DMS153 (cell line): ENCODE data around the gene IFNAR1.
"Not testable (repeated sequence)": the region's sequence is repeated elsewhere in the genome, so short reads cannot be mapped to it uniquely, and the experiment has no call there.

Experiments
- DNase-seq: peaks from one replicate; lab custom pipeline; 2025; lab: John Stamatoyannopoulos, UW

Gene IFNAR1

DNA sequence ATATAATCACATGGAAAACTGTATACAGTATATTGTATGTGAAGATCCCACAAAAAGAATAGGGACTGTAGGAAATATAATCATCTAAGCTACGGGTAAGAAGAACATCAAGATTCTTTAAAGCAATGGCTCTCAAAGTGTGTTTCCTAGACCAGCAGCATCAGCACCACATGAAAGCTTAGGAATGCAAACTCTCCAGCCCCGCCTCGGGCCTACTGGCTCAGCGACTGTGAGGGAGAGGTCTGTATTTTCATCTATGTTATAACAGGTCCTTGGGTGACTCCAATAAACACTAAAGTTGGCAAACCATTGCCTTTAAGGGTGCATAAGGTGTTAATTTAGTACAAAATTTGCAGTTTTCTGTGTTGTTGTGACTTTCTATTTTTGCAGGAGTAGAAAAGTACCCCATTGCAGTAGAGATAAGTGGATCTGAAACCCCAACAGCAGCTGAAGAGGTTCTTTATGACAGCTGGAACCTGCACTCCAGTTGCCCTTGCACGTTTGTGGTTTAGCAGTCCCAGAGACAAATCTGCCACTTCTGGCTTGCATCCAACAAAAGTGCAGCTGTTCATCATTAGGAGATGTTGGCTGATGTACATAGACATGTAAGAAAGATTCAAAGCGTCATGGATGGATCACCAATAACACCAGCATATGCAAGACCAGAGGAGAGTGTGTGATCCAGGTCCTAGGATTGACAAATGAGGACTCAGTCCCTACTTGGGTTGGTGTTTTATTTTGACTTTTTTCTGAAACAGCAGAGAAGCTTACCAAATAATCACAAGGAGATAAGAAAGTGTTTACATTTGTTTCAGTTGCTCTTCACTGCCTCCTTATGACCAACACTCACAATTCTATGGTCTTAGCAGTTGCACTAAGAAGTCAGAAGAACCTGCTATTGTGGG lies 15.9 kb upstream of the IFNAR1 start:
- DNase-seq, result peak; percentile 82

DNA sequence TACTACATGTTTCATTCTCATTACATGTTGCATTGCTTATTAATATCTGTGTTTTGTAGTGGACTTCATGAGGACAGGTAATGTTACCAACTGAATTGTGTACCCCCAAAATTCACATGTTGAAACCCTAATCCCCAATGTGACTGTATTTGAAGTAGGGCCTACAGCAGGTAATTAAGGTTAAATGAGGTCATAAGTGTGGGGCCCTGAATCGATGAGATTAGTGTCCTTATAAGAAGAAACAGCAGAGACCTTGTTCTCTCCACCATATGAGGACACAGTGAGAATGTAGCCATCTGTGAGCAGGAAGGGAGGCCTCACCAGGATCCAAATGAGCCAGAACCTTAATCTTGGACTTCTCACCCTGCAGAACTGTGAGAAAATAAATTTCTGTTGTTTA lies 15.0 kb upstream of the IFNAR1 start:
- no peak for DNase-seq

DNA sequence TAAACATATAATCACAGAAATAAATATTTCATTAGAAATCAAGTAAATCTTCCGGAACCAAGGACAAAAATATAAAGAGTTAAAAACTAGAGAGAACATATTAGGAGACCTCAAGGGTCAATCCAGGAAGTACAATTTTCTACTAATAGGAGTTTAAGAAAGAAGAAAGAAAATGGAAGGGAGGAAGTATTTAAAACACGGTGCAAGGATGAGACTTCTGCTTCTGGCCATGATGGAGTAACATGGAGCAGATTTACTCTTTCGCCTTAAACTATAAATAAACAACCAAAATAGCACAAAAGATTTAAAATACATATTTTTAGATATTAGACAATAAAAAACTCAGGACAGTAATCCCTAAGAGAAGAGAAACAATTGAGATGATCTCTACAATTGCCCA lies 12.6 kb upstream of the IFNAR1 start:
- DNase-seq, result no peak

DNA sequence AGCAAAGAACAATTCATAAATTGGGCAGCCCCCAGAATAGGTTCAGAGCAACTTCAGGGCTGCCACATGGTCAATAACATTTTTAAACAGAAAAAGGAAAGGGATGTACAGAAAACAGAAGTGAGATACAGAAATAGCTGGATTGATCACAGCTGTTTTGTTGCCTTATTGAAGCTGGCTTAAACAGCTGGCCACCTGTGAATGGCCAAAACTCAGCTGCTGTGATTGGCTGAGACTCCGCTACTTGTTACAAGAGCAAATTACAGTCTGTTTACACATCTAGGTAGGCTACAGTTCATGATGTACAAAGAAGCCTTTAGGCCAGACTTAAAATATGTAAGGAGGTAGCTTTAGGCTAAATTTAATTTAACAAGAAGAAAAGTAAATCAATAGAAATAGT lies 11.6 kb upstream of the IFNAR1 start:
- DNase-seq, result no peak

DNA sequence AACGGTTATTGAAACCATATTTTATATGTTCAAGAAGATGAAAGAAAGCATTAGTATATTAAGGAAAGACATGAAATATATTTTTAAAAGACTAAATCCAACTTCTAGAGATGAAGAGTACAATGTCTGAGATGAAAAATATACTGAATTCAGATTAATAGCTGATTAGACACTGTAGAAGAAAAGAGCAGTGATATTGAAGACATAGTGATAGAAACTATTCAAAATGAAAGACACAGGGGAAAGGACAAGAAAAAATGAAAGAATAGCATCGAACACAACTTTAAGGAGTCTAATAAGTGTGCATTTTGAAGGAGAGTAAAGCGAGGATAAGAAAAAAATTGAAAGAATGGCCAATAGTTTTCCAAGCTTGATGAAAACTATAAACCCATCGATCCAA lies 11.2 kb upstream of the IFNAR1 start:
- no peak for DNase-seq

DNA sequence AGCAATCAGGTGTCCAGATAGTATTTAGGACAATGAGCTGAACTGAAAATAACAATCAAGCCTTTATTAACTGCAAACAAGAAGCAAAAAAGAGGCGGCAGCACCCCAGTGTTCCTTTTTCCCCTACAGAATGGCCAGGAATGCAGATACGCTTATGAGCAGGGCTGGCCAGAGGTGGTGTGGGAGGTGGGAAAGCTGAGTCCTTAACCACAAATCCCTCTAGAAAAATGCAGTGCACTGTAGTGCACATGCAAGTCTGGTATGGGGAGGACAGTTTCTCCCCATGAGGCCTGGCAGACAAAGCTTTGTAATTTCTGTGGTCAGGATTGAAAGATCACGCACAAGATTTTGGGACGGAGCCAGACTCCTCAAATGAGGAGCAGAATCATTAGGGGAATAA lies 10.7 kb upstream of the IFNAR1 start:
- DNase-seq, result no peak

DNA sequence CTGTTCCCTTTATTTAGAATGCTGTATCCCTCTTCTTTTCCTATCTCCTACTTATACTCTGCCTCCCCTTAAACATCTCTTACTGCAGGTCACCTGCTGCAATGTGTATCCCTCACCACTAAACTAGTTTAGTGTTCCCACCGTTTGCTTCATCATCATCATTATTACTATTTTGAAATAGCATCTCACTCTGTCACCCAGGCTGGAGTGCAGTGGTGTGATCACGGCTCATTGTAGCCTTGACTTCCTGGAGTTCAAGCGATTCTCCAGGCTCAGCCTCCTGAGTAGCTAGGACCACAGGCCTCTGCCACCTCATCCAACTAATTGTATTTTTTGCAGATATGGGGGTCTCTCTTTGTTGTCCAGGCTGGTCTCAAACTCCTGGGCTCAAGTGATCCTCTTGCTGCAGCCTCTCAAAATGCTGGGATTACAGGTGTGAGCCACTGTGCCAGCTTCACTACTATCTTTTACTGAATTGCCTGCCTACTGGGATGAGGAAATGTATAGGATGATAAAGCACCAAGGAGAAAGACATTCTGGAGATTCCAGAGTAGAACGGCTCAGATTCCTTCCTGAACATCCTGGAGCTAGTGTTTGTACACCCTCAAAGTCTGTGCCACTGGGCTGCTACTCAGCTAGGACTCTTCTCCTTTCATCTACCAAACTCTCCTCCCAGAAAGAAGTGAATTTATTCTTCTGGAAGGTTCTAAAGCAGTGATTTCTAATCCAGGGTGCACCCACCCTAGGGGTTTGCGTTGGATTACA lies 8.6 kb upstream of the IFNAR1 start:
- no peak for DNase-seq

DNA sequence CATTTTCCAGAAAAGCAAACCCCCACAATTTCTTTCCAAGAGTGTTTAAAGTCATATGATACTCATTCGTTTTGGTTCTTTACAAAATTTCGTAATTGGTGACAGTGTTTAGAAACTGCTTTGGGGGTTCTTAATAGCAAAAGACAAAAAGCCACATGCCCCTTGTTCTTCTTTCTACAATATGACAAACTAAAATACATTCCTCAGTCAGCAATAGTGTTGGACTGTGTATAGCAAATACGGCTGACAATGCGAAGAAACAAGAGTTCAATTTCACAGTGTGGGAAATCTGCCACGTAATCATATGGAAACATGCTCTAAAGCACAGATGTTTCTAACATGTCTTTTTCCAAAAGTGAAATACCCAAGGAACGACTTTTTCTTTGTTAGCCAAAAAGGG lies 7.6 kb upstream of the IFNAR1 start:
- DNase-seq, result no peak

DNA sequence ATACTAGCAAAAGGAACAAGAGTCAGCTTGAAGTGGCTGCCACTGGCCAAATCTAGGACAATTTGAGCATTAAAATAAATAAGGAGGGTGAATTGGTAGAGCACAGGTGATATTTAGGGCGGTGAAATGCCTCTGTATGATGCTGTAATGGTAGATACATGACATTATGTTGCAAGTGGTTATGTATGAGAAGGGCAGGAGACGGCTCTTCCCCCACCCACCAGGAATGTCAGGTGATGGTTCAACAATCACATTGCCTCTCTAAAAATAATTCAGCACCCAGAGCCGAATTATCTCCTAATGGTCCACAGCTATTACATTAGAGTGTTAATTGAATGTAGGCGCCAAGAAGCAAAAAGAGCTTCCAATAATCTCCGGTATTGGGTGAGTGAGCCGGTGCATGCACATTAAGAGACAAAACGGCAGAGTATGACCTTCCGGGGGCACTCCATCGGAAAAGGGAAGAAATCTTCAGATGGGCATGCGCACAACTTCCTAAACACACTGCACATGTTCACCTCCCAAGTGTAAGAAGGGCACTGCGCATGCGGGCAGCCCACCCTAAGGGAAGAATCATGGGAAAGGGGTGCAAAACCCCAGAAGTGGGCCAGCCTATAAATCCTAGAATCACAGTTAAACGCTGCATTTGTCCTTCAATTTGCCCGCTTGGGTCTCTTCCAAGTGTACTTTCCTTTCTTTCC lies 6.8 kb upstream of the IFNAR1 start:
- no peak for DNase-seq

DNA sequence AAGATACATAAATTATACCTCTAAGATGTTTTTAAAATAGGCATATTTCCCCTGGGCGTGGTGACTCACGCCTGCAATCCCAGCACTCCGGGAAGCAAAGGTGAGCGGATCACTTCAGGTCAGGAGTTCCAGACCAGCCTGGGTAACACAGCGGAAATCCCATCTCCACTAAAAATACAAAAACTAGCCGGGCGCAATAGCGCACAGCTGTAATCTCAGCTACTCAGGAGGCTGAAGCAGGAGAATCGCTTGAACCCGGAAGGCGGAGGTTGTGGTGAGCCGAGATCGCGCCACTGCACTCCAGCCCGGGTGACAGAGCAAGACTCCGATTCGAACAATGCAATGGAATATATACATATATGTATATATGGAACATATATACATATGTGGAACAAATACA lies 3.8 kb upstream of the IFNAR1 start:
- DNase-seq, result not testable (repeated sequence)

DNA sequence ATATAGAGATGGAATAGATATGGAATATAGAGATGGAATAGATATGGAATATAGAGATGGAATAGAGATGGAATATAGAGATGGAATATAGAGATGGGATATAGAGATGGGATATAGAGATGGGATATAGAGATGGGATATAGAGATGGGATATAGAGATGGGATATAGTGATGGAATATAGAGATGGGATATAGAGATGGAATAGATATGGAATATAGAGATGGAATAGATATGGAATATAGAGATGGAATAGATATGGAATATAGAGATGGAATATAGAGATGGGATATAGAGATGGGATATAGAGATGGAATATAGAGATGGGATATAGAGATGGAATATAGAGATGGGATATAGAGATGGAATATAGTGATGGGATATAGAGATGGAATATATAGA lies 1.2 kb upstream of the IFNAR1 start:
- DNase-seq, result not testable (repeated sequence)

DNA sequence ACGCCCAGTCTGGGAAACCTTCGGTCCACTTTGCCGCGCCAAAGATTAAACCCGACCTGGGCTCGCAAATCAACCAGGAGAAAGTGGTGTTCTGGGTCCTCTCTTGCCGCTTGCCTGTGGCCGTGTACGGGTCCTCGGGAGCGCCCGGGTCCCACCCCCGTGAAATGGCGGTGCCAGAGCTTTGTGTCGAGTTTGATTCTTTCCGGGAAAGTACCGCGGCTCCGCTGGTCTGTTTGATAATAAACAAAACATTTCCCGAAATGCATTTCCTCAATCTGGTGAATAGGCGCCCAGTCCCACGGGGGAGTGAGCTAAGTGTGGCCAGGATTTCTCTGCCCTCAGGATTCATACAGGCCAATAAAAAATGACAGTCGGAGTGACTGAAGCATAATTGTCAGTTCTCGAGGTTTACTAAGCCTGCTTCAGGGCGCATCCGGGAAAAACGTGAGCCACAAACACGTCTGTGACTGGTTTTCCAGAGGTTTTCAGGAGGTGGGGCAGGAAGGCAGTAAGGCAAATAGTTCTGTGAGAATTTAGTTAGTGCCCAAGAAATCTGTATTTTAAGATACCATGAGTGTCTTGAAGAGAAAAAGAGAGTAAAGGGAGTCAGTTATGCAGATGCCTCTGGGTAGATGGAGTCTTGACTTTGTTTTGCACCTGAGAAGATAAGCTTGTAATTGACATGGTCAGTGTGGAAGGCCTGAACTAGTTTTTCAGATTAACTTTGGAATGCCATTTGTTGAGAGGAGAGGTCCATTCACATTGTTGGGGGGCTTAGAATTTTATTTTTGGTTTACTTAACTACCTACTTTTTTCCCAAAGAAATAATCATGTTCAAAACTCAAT lies 675 bp downstream of the IFNAR1 start:
- DNase-seq, result peak; percentile 70

DNA sequence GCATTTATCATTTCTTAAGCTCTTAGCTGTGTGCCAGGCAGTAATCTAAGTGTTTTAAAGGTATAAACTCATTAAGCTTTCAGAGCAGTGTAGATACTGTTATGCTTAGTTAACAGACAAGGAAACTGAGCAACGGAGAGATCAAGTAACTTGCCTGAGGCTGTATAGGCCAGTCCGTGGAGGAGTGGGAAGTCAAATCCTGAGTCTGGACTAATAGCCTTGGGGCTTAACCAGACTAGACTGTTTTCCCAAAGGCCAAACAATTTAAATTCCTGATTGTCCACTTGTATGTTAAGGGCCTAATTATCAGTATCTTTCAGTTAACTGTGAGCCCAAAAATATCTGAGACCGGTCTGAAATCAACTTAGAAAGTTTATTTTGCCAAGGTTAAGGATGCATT lies 2.6 kb downstream of the IFNAR1 start:
- DNase-seq, result no peak

DNA sequence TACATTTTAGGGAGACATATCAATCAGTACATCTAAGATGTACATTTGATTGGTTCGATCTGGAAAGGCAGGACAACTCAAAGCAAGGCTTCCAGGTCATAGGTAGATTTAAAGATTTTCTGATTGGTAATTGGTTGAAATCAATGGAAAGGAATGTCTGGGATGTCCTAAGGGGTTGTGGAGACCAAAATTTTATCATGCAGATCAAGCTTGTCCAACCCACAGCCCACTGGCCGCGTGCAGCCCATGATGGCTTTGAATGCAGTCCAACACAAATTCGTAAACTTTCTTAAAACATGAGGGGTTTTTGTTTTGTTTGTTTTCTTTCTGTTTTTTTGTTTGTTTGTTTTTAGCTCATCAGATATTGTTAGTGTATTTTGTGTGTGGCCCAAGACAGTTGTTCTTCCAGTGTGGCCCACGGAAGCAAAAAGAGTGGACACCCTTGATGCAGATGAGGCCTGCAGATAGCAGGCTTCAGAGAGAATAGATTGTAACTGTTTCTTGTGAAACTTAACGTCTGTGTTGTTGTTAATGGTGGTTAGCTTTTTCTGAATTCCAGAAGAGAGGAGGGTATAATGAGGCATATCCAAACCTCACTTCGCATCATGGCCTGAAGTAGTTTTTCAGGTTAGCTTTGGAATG lies 3.1 kb downstream of the IFNAR1 start:
- no peak for DNase-seq

DNA sequence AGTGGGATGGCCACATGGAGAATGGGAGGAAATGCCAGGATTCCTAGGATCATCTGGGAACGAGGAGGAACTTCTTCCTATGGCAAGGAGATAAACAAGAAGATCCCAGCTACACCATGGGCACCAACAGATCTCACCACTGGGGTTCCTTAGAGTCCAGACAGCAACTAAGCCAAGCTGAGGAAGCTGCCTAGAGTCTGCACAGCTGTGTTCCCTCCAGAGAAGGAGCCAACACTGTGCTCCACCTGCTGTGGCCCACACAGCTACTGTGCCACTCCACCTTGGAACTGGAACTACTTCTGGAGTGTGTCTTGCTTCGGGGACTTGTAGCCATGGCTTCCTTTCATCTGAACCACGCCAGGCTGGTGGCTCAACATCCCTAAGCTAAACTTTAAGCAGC lies 6.0 kb downstream of the IFNAR1 start:
- DNase-seq, result no peak

DNA sequence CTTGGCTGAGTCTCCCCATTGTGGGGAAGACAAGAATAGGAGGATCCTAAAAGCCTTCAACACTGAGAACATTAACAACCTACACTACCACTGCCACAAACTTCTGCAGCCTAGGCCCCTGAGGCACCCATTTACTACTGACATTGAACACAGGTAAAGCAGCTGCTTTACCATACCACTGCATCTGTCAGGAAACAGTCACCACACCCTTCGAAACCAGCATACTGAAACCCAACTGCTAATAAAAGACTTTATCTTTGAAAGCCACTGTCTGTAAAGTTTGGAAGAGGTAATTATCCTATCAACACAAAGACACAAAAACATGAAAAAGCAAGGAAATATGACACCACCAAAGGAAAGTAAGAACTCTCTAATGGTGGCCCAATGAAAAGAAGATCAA lies 7.4 kb downstream of the IFNAR1 start:
- DNase-seq, result no peak

DNA sequence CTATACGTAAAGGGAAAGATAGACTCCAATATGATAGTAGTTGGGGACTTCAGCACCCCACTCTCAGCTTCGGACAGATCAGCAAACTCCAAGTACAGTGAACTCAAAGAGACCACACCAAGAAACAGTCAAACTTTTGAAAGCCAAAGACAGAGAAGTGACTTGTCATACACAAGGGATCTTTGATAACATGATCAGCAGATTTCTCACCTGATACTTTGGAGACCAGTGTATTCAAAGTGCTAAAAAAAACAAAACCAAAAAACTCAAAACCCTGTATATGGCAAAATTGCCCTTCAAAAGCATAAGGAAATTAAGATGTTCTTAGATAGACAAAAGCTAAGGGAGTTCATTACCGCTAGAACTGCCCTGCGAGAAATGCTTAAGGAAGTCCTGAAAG lies 9.4 kb downstream of the IFNAR1 start:
- no peak for DNase-seq

DNA sequence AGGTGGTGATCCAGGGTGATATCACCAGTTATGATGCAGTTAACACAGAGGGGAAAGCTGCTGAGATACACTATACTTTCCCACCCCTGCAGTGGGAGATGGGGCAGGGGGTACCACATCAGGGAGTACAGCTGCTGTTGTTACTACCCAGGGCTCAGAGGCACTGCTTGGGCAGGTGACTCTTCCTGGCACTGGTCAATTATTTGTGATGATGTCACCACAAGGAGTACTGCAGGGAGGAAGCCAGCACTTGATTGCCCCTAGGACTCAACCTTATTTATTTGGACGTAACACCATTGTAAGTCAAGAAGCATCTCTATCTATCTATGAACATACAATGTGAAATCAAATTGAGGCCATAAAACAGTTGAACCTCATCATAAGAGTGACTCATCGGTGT lies 10.1 kb downstream of the IFNAR1 start:
- DNase-seq, result no peak

DNA sequence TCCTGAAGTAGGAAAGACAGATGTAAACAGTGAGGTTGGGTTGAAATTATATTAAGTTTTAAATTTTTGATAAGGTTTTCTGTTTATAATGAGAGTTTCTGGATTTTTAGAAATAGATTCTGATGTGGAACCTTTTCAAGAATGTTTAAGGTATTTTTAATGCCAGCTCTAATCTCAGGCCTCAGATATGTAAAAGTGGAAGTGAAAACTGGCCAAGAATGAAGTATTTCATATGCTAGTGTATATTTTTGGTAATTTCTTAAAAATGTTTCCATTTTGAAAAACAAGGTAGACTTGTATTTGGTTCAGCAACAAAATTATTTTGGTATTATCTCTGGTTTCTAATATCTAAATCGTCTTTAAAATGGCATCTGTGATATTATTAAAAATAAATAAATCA lies 14.4 kb downstream of the IFNAR1 start:
- DNase-seq, result no peak

DNA sequence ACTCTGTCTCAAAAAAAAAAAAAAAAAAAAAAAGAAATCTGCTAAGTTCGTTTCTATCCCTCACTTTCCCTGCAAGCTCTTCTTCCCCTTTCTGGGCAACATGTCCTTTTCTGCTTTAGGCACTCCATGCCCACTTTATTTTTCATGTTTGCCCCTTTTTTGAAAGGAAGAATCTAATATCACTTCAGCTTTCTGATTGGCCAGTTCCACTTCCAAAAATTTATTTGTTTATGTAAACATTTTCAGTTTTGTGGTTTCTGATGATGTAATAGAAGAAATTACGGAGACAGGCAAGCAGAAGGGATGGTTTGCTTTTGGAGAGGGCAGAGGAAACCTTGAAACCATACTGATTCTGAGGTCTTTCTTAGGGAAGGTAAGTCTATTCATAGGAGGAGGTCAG lies 15.1 kb downstream of the IFNAR1 start:
- DNase-seq, result no peak

DNA sequence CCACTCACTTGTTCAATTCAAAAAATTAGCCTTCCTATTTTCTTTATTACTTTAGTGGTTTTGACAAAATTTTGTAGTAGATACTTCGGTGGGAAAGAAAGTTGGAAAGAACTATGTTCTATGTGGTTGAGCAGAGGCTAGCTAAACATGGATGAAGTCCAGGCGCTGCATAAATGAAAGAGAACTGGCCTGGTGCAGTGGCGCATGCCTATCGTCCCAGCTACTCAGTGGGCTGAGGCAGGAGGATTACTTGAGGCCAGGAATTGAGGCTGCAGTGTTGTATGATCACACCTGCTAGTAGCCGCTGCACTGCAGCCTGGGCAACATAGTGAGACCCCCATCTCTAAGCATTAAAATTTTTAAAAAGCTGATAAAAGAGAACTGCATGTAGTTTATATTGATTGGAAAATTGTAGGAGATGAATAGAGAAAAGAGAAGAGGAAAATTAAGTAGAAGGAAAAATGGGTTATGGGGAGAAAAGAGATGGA lies 21.0 kb downstream of the IFNAR1 start:
- DNase-seq, result no peak
